Measurements from ENCODE around the gene INF2. TPM values are rescaled to one million over a fixed set of nuclear protein-coding genes. Genes with fewer than 3 reads are reported as not detected.

The INF2 gene
- total RNA-seq, 2 experiments from 2014 or later = 61.5 to 65.0 TPM

DNA sequence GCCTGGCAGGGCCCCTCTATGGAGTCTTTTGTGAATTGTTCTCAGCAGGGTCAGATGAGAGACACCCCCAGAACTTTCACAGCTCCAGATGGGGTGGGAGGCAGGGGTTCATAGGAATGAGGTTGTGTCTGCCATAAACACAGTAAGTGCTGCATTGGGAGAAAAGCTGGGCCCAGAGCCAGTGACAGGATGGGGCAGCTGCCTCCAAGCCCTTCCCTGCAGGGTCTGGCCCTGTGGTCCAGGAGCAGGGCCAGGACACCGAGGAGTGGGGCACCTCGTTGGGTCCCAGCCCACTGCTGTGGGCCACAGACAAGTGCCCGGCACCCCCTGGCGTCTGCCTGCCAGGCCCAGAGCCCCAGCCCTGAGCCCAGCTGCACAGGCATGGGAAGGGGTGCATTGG, 13.3 kb downstream of the INF2 start:
- DNase-seq (no peak), ATAC-seq (no peak)
- Mint-ChIP-seq H3K27ac (no peak overlapping the region), H3K27me3 (no peaks in the 10 kb centered on the region), H3K36me3 (ENCODE audit: low read depth) (peaks cover 13% of the 10 kb centered on the region), H3K4me1 (ENCODE audit: low read depth) (no peaks in the 10 kb centered on the region), H3K4me3 (no peak overlapping the region), H3K9me3 (no peaks in the 10 kb centered on the region)
- ChIA-PET POLR2A (no interaction called here), CTCF (interaction anchor here (1.2 kb wide), 1 partner anchor 20 kb away, joined by 3 read pairs; no protein-coding TSS in a partner anchor)
- TF ChIP-seq CTCF (IDR thresholded peaks at IDR 0.05) = no peak
- intact Hi-C loops (cut with micrococcal nuclease) = no loop called here

DNA sequence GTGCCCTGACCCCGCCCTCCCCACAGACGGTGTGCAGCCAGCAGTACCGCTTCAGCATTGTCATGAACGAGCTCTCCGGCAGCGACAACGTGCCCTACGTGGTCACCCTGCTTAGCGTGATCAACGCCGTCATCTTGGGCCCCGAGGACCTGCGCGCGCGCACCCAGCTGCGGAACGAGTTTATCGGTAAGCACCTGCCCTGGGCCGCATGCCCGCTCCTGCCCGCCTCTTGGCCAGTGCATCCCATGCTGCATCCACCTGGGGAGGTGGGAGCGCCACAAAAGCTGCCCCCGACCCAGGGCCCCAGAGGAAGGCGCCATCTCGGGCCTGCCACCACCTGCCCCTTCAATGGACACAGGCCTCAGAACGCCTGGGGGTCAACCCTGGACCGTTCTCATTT, 13.9 kb downstream of the INF2 start:
- ATAC-seq (no peak), DNase-seq (no peak)
- Mint-ChIP-seq H3K9me3 (no peaks in the 10 kb centered on the region), H3K4me1 (ENCODE audit: low read depth) (no peaks in the 10 kb centered on the region), H3K27ac (no peak overlapping the region), H3K27me3 (no peaks in the 10 kb centered on the region), H3K36me3 (ENCODE audit: low read depth) (peaks cover 13% of the 10 kb centered on the region), H3K4me3 (no peak overlapping the region)
- TF ChIP-seq CTCF (IDR thresholded peaks at IDR 0.05) = no peak
- intact Hi-C loops (cut with micrococcal nuclease) = no loop called here
- CTCF ChIA-PET = interaction anchor here (1.2 kb wide), 2 partner anchors 8 to 19 kb away, joined by 3 to 4 read pairs; no protein-coding TSS in a partner anchor
- POLR2A ChIA-PET = no interaction called here

DNA sequence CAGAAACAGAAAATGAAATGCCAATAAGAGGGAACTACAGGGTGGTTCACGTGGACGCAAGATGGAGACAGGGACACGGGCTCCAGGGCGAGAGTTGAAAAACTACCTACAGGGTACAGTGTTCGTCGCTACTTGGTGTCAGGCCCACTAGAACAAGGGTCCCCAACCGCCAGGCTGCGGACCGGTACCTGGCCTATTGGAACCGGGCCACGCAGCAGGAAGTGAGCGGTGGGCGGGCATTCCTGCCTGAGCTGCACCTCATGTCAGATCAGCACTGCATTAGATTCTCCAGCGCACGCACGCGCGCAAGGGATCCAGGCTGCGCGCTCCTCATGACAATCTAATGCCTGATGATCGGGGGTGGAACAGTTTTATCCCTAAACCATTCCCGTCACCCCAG, 14.8 kb downstream of the INF2 start:
- ChIA-PET POLR2A (no interaction called here), CTCF (interaction anchor here (1.2 kb wide), 1 partner anchor 9 kb away, joined by 4 read pairs; no protein-coding TSS in a partner anchor)
- no peaks in the 10 kb centered on the region for H3K27me3 Mint-ChIP-seq

GRCh38 chr14:104705340-104706047, 16.1 kb downstream of the INF2 start:
- Mint-ChIP-seq H3K9me3 (no peaks in the 10 kb centered on the region), H3K27ac (no peak overlapping the region), H3K4me3 (no peak overlapping the region), H3K27me3 (no peaks in the 10 kb centered on the region), H3K4me1 (ENCODE audit: low read depth) (peaks cover 2% of the 10 kb centered on the region), H3K36me3 (ENCODE audit: low read depth) (peaks cover 16% of the 10 kb centered on the region)
- intact Hi-C loops (cut with micrococcal nuclease) = loop anchor here (5.0 kb wide), 1 partner anchor 58 kb away; no protein-coding TSS in a partner anchor
- TF ChIP-seq CTCF (IDR thresholded peaks at IDR 0.05) = no peak
- ATAC-seq = peak; percentile 50
- POLR2A ChIA-PET = interaction anchor here (0.6 to 1.0 kb wide), 3 partner anchors 9 to 20 kb away, joined by 3 read pairs; no protein-coding TSS in a partner anchor
- CTCF ChIA-PET = interaction anchor here (1.0 kb wide), 1 partner anchor 14 kb away, joined by 3 read pairs; no protein-coding TSS in a partner anchor
- peak; percentile 33 for DNase-seq

More for the DNA sequence above, 14.8 kb downstream of the INF2 start:
- DNase-seq (no peak), ATAC-seq (no peak)
- intact Hi-C loops (cut with micrococcal nuclease) = no loop called here
- no peak for TF ChIP-seq CTCF (IDR thresholded peaks at IDR 0.05)
- Mint-ChIP-seq H3K27ac (no peak overlapping the region), H3K4me3 (no peak overlapping the region), H3K9me3 (no peaks in the 10 kb centered on the region), H3K4me1 (ENCODE audit: low read depth) (peaks cover 2% of the 10 kb centered on the region), H3K36me3 (ENCODE audit: low read depth) (peaks cover 13% of the 10 kb centered on the region)
